ENCODE results near the gene SLC24A5. TPM values are rescaled to one million over a fixed set of nuclear protein-coding genes. Genes with fewer than 3 reads are reported as not detected.

Gene SLC24A5
- total RNA-seq, 1 donor from 2014 or later, result not detected

DNA sequence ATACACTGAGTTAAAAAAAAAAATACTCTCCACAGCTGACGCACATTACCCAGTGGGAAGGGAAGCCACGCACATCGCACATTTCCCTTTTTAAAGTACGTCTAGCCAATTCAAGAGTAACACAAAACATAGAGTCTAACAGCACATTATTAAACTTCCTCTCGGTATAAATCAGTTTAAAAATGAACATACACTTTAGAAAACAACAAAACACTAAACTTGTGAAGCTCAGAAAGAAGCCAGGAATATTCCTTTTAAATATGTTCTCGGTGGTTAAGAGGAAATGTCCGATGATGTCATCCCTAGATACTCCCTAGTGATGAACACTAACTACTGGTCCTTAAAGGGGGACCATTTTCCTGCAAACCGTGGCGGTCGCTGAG lies 56.6 kb downstream of the SLC24A5 start:
- no peaks in the 10 kb centered on the region for H3K9me3 ChIP-seq (ENCODE audit: low read depth)
- H3F3A ChIP-seq (ENCODE audit: low read depth), result peaks cover 17% of the 10 kb centered on the region
- peak overlapping the region; percentile 92 for H3K4me3 ChIP-seq
- Mint-ChIP-seq H3K4me3 (peak overlapping the region; percentile 99), H3K9me3 (peaks cover 28% of the 10 kb centered on the region), H3K27ac (peak overlapping the region; percentile 100), H3K27me3 (ENCODE audit: insufficient read depth, low read depth) (peaks cover 7% of the 10 kb centered on the region), H3K4me1 (peaks cover 23% of the 10 kb centered on the region), H3K36me3 (peaks cover 39% of the 10 kb centered on the region)
- TF ChIP-seq EZH2phosphoT487 (IDR thresholded peaks at IDR 0.05), result no peak
- no peak for TF ChIP-seq EZH2 (IDR thresholded peaks at IDR 0.05)
- TF ChIP-seq, protein P1, sequence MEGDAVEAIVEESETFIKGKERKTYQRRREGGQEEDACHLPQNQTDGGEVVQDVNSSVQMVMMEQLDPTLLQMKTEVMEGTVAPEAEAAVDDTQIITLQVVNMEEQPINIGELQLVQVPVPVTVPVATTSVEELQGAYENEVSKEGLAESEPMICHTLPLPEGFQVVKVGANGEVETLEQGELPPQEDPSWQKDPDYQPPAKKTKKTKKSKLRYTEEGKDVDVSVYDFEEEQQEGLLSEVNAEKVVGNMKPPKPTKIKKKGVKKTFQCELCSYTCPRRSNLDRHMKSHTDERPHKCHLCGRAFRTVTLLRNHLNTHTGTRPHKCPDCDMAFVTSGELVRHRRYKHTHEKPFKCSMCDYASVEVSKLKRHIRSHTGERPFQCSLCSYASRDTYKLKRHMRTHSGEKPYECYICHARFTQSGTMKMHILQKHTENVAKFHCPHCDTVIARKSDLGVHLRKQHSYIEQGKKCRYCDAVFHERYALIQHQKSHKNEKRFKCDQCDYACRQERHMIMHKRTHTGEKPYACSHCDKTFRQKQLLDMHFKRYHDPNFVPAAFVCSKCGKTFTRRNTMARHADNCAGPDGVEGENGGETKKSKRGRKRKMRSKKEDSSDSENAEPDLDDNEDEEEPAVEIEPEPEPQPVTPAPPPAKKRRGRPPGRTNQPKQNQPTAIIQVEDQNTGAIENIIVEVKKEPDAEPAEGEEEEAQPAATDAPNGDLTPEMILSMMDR (IDR thresholded peaks at IDR 0.05), result no peak
- H3K27ac ChIP-seq, result peak overlapping the region; percentile 88
- peaks cover 57% of the 10 kb centered on the region for H3K79me2 ChIP-seq (ENCODE audit: low read depth)
- H2AFZ ChIP-seq (replicated peaks), result peak overlapping the region; percentile 95
- H3K27me3 ChIP-seq, result no peaks in the 10 kb centered on the region
- peaks cover 50% of the 10 kb centered on the region for H4K20me1 ChIP-seq (ENCODE audit: low read depth)
- DNase-seq (ENCODE audit: low spot score), result no peak
- peaks cover 27% of the 10 kb centered on the region for H3K4me1 ChIP-seq
- no peaks in the 10 kb centered on the region for H3K36me3 ChIP-seq
- peak overlapping the region; percentile 92 for H3K9ac ChIP-seq
- H3K4me2 ChIP-seq, result peak overlapping the region; percentile 82

DNA sequence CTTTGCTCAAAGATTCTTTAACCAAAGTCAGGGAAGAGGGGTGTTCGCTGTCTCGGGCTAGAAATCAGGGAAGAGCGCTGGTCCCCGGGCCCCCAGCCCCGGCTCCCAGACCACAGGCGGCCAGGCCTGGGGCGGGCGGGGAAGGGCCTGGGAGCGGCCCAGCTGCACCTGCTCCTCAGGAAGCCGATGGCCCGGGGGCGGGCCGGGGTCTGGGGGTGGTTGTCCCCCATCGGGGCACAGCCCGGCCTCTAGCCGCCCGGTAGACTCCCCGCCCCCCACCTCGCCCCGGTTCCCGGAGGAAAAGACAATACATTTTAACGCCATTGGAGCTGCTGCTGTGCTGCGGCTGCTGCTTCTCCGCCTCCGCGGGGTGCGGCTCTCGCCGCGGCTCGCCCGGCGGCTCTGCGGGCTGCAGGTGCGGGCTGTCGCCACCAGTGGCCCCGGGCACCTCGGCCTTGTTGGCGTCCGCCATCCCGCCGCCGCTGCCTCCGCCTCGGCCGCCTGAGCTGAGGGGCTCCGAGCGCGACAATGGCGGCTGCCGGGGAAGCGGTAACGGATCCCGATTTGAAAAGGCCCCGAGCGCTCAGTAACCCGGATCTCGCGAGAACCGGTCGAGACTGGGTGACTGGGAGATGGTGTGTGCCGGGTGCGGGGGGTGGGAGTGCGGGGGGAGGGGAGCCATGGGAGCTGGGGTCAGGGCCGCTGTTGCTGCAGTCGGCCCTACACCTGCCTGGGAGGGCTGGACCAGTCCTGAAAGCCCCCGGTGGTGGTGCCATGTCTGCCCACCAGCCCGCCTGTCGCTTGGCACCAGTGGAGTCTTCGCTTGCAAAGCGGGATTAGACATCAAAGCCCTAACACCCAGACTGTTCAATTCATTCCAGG lies 57.2 kb downstream of the SLC24A5 start, which contains the start of gene MYEF2:
TSS of gene MYEF2 (minus strand) at position 530 of the 882 bp plus-strand sequence. CDS start at position 472, 58 bp downstream.
- Histone ChIP-seq H3F3A (ENCODE audit: low read depth) (peaks cover 17% of the 10 kb centered on the region), H4K20me1 (ENCODE audit: low read depth) (peaks cover 44% of the 10 kb centered on the region), H3K9ac (peak within 1 kb of the TSS; percentile 92), H3K79me2 (ENCODE audit: low read depth) (peaks cover 51% of the 10 kb centered on the region), H3K4me2 (peak within 1 kb of the TSS; percentile 82), H3K4me1 (peaks cover 27% of the 10 kb centered on the region), H3K27ac (peak within 1 kb of the TSS; percentile 88), H3K36me3 (no peaks in the 10 kb centered on the region), H3K27me3 (no peaks in the 10 kb centered on the region), H3K4me3 (peak within 1 kb of the TSS; percentile 92), H3K9me3 (ENCODE audit: low read depth) (no peaks in the 10 kb centered on the region), H2AFZ (replicated peaks) (peak within 1 kb of the TSS; percentile 95)
- TF ChIP-seq EZH2 (IDR thresholded peaks at IDR 0.05) (peak; percentile 20), EZH2phosphoT487 (IDR thresholded peaks at IDR 0.05) (no peak)
- TF ChIP-seq, protein P1 (IDR thresholded peaks at IDR 0.05), result peak; percentile 28
- Mint-ChIP-seq H3K4me3 (peak within 1 kb of the TSS; percentile 99), H3K27ac (peak within 1 kb of the TSS; percentile 100), H3K9me3 (peaks cover 21% of the 10 kb centered on the region), H3K4me1 (peaks cover 23% of the 10 kb centered on the region), H3K36me3 (peaks cover 34% of the 10 kb centered on the region), H3K27me3 (ENCODE audit: insufficient read depth, low read depth) (peaks cover 7% of the 10 kb centered on the region)
- peak; percentile 95 for DNase-seq (ENCODE audit: low spot score)

DNA sequence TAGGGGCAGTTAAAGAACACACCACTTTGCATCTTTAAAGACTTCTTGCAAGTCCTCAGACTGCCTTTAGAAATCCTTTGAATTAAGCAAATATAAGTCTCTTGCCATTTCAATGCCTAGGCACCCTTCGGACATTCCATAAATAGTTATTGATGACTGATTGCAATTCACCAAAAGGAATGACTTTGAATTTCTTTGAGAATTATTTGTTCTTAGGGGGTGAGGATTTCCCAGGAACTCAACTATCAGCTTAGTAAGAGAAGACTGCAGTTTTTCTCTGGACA lies 57.8 kb downstream of the SLC24A5 start:
- H3K27me3 Mint-ChIP-seq (ENCODE audit: insufficient read depth, low read depth), result peaks cover 7% of the 10 kb centered on the region
- peaks cover 28% of the 10 kb centered on the region for H3K36me3 Mint-ChIP-seq
- no peak for TF ChIP-seq EZH2 (IDR thresholded peaks at IDR 0.05)
- TF ChIP-seq, protein P1 (IDR thresholded peaks at IDR 0.05), result no peak
- TF ChIP-seq EZH2phosphoT487 (IDR thresholded peaks at IDR 0.05), result no peak
- Histone ChIP-seq H3K9me3 (ENCODE audit: low read depth) (no peaks in the 10 kb centered on the region), H3F3A (ENCODE audit: low read depth) (peaks cover 17% of the 10 kb centered on the region), H3K79me2 (ENCODE audit: low read depth) (peaks cover 45% of the 10 kb centered on the region), H4K20me1 (ENCODE audit: low read depth) (peaks cover 38% of the 10 kb centered on the region), H3K4me1 (peaks cover 27% of the 10 kb centered on the region), H3K4me2 (peak overlapping the region; percentile 82), H3K9ac (peak overlapping the region; percentile 92), H2AFZ (replicated peaks) (peak overlapping the region; percentile 95), H3K4me3 (peak overlapping the region; percentile 92), H3K27ac (no peak overlapping the region), H3K36me3 (no peaks in the 10 kb centered on the region), H3K27me3 (no peaks in the 10 kb centered on the region)
- DNase-seq (ENCODE audit: low spot score), result no peak
- peak overlapping the region; percentile 84 for H3K4me3 Mint-ChIP-seq
- H3K4me1 Mint-ChIP-seq, result peaks cover 23% of the 10 kb centered on the region
- peak overlapping the region; percentile 63 for H3K27ac Mint-ChIP-seq
- H3K9me3 Mint-ChIP-seq, result peaks cover 16% of the 10 kb centered on the region
